ENCODE results near the gene NCAPH2. TPM values are rescaled to one million over a fixed set of nuclear protein-coding genes. Genes with fewer than 3 reads are reported as not detected.

NCAPH2 gene
- total RNA-seq, 1 donor = 27.5 TPM

DNA sequence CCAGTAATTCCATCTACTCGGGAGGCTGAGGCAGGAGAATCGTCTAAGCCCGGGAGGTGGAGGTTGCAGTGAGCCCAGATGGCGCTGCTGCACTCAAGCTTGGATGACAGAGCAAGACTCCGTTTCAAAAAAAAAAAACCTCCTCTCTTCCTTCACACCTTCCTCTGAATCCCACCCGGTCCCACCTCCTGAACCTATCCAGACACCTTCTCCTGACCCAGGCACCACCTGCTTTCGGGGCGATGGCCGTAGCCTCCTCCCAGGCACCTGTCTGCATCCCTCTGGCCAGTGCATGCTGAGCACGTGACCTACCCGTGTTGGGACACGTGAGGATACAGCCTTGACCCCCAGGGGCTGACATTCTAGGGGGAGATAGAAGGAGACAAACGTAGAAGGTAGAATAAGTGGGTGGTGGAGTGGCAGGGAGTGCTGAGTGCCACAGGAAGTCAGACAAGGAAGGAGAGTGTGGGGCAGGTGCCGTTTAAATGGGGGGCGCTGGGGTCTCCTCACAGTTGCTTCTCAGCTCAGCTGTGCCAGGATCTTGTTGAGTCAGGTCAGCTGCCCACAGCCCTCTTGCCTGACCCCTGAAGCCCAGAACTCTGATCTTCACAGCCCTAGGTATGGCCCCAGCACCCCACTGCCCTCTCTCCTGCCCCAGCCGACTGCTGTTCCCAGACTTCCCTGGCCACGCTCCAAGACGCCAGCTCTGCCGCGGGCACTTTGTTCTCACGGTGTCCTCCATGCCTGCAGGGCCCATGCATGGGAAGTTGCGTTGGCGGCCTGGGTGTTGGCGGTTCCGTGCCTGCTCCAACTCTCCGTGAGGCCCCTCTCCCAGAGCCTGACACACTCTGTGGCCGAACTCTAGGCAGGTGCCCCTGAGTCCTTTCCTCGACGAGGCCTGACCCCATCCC lies 22.5 kb upstream of the NCAPH2 start:
- H3K4me1 ChIP-seq (ENCODE audit: insufficient read depth, low read length) = no peaks in the 10 kb centered on the region
- H3K4me3 ChIP-seq (ENCODE audit: insufficient read depth, low read length) = no peak overlapping the region
- H3K27me3 ChIP-seq (ENCODE audit: insufficient read depth, low read length) = peaks cover 8% of the 10 kb centered on the region
- TF ChIP-seq, protein P1, sequence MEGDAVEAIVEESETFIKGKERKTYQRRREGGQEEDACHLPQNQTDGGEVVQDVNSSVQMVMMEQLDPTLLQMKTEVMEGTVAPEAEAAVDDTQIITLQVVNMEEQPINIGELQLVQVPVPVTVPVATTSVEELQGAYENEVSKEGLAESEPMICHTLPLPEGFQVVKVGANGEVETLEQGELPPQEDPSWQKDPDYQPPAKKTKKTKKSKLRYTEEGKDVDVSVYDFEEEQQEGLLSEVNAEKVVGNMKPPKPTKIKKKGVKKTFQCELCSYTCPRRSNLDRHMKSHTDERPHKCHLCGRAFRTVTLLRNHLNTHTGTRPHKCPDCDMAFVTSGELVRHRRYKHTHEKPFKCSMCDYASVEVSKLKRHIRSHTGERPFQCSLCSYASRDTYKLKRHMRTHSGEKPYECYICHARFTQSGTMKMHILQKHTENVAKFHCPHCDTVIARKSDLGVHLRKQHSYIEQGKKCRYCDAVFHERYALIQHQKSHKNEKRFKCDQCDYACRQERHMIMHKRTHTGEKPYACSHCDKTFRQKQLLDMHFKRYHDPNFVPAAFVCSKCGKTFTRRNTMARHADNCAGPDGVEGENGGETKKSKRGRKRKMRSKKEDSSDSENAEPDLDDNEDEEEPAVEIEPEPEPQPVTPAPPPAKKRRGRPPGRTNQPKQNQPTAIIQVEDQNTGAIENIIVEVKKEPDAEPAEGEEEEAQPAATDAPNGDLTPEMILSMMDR (IDR thresholded peaks at IDR 0.05; ENCODE audit: extremely low read depth, low read depth, low read length) = no peak
- H3K27ac ChIP-seq (ENCODE audit: low read depth, low read length) = no peak overlapping the region
- H3K9me3 ChIP-seq (ENCODE audit: low read depth, low read length) = no peaks in the 10 kb centered on the region
- DNase-seq (ENCODE audit: insufficient read length, low spot score, missing footprints) = peak; percentile 86
- H3K36me3 ChIP-seq (ENCODE audit: insufficient read depth, low read length) = no peaks in the 10 kb centered on the region
- no peaks in the 10 kb centered on the region for H3K79me2 ChIP-seq (ENCODE audit: insufficient read depth, low read length)
- H4K20me1 ChIP-seq (ENCODE audit: insufficient read depth, low read length) = no peaks in the 10 kb centered on the region
- H2AFZ ChIP-seq (ENCODE audit: low read length) = no peak overlapping the region
- H3K4me2 ChIP-seq (ENCODE audit: insufficient read depth, low read length) = no peak overlapping the region

DNA sequence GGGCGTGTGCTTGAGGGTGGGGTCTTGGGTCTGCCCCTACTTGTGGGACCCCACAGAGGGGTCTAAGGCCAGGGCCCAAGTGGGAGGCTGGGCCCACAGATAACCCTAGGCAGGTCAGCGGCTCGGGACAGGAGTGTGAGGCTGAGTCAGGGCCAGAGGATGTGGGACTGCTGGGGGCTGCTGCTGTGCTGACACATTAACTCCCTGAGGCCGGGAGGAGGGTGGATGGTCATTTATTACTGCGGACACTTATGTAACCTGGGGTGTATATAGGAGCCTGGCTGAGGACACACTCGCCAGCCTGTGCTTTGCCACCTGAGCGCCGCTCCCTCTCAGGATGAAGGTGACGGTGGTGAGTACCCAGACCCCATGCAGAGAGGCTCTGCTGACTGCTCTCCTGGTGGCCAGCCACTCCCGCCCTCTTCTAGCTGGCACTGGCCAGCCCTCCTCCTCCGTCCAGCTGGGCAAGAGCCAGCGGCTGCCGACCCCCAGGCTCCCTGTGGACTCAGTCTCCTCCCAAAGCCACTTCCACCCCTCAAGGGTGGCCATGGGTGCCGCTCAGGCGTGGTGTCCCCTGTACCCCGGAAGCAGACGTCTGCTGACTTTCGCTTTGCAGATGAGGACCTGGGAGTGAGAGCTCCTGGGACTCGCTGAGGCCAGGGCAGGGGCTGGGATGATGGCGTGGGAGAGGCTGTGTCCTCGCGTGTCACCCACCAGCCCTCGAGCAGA lies 21.3 kb upstream of the NCAPH2 start, which contains the start of gene MIOX:
Gene MIOX, plus strand, starts transcription at position 299 of the 729 bp plus-strand sequence. Its CDS starts 39 bp downstream, at position 338.
- no peaks in the 10 kb centered on the region for H3K9me3 ChIP-seq (ENCODE audit: low read depth, low read length)
- H3K4me1 ChIP-seq (ENCODE audit: insufficient read depth, low read length) = no peaks in the 10 kb centered on the region
- H3K79me2 ChIP-seq (ENCODE audit: insufficient read depth, low read length) = no peaks in the 10 kb centered on the region
- no peaks in the 10 kb centered on the region for H3K36me3 ChIP-seq (ENCODE audit: insufficient read depth, low read length)
- no peak within 1 kb of the TSS for H2AFZ ChIP-seq (ENCODE audit: low read length)
- H3K27ac ChIP-seq (ENCODE audit: low read depth, low read length) = no peak within 1 kb of the TSS
- no peaks in the 10 kb centered on the region for H3K27me3 ChIP-seq (ENCODE audit: insufficient read depth, low read length)
- TF ChIP-seq, protein P1 (IDR thresholded peaks at IDR 0.05; ENCODE audit: extremely low read depth, low read depth, low read length) = no peak
- peak; percentile 94 for DNase-seq (ENCODE audit: insufficient read length, low spot score, missing footprints)
- H3K4me2 ChIP-seq (ENCODE audit: insufficient read depth, low read length) = peak within 1 kb of the TSS; percentile 33
- H3K4me3 ChIP-seq (ENCODE audit: insufficient read depth, low read length) = peak within 1 kb of the TSS; percentile 13
- no peaks in the 10 kb centered on the region for H4K20me1 ChIP-seq (ENCODE audit: insufficient read depth, low read length)

DNA sequence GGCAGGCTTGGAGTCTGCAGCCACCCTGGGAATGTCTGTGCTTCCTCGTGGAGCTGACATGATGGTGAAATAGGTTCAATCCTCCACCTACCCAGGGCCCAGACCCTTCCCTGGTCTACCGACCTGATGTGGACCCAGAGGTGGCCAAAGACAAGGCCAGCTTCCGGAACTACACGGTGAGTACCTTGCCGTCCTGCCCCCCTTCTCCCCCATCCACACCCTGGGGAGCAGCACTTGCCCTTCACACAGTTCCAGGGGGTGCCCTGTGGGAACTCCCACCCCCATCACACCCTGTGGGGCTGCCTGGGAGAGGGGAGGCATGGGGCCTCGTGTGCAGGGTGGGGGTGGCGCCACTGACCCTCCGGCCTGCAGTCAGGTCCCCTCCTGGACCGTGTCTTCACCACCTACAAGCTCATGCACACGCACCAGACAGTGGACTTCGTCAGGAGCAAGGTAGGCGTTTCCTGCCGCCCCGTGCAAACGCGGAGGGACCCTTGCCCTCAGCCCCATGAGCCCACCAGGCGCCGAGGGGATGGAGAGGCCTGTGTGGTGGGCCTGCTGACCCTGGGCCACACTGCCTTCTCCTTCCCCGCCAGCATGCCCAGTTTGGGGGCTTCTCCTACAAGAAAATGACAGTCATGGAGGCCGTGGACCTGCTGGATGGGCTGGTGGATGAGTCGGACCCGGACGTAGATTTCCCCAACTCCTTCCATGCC lies 20.6 kb upstream of the NCAPH2 start:
- Histone ChIP-seq H3K4me3 (ENCODE audit: insufficient read depth, low read length) (no peak overlapping the region), H2AFZ (ENCODE audit: low read length) (no peak overlapping the region), H3K27me3 (ENCODE audit: insufficient read depth, low read length) (no peaks in the 10 kb centered on the region), H3K36me3 (ENCODE audit: insufficient read depth, low read length) (no peaks in the 10 kb centered on the region), H3K27ac (ENCODE audit: low read depth, low read length) (no peak overlapping the region), H3K4me2 (ENCODE audit: insufficient read depth, low read length) (peak overlapping the region; percentile 33), H4K20me1 (ENCODE audit: insufficient read depth, low read length) (no peaks in the 10 kb centered on the region), H3K79me2 (ENCODE audit: insufficient read depth, low read length) (no peaks in the 10 kb centered on the region), H3K9me3 (ENCODE audit: low read depth, low read length) (no peaks in the 10 kb centered on the region), H3K4me1 (ENCODE audit: insufficient read depth, low read length) (no peaks in the 10 kb centered on the region)
- TF ChIP-seq, protein P1 (IDR thresholded peaks at IDR 0.05; ENCODE audit: extremely low read depth, low read depth, low read length) = no peak
- DNase-seq (ENCODE audit: insufficient read length, low spot score, missing footprints) = peak; percentile 83
